Gastrocnemius medialis (tissue), 4 donors: ENCODE measurements around the gene GPR3.

ENCODE experiments used
- POLR2A ChIP-seq, 2 donors: fragments of 450-650 bp; IDR thresholded peaks; one replicate each; pipeline ENCODE4 v1.6.1; 2017; ENCODE audit warnings: antibody characterized with exemption in 2 of 2, mild to moderate bottlenecking in 2 of 2, moderate library complexity in 2 of 2
- TF ChIP-seq, protein P1 (sequence below), 5 experiments: fragments of 450-650 bp in 3 of 5; fragments of 200-600 bp in 2 of 5; sonication (generic) in 2 of 5; IDR thresholded peaks in 4 of 5; conservative IDR thresholded peaks in 1 of 5; 1 replicate in 4 of 5; 2 replicates in 1 of 5; pipeline ENCODE4 v1.5.1; 2016 to 2019; ENCODE audit warnings: antibody characterized with exemption in 5 of 5, mild to moderate bottlenecking in 3 of 5, moderate library complexity in 3 of 5

DNA sequence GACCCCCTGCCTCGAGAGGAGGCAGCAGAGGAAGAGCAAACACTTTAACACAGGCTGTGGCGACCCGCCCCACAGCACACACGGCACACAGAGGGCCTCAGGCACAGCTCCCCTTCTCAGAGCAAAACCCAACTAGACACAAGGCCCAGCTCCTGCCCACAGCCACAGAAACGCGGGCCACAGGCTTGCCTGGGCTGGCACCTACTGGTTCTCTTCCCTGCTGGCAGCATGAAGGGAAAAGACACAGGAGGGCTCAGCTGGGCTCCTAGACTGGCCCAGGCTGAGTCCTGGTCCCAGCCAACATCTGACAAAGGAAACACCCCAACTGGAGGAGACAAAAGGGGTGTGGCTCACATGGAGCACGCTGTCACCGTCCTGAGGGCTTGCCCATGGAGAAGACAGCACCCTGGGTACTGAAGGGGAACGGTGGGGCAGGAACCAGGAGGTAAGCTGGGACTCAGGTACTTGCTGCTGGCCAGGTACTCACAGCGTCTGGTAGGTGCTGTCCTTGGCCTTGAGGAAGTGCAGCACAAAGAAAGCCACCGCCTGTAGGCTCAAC is 12.8 kb upstream of the GPR3 start:
- no peak for TF ChIP-seq POLR2A (IDR thresholded peaks at IDR 0.05)
- TF ChIP-seq, protein P1, sequence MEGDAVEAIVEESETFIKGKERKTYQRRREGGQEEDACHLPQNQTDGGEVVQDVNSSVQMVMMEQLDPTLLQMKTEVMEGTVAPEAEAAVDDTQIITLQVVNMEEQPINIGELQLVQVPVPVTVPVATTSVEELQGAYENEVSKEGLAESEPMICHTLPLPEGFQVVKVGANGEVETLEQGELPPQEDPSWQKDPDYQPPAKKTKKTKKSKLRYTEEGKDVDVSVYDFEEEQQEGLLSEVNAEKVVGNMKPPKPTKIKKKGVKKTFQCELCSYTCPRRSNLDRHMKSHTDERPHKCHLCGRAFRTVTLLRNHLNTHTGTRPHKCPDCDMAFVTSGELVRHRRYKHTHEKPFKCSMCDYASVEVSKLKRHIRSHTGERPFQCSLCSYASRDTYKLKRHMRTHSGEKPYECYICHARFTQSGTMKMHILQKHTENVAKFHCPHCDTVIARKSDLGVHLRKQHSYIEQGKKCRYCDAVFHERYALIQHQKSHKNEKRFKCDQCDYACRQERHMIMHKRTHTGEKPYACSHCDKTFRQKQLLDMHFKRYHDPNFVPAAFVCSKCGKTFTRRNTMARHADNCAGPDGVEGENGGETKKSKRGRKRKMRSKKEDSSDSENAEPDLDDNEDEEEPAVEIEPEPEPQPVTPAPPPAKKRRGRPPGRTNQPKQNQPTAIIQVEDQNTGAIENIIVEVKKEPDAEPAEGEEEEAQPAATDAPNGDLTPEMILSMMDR (IDR thresholded peaks at IDR 0.05 in 4 of 5, conservative IDR thresholded peaks at IDR 0.05 in 1 of 5) = no peak
